ENCODE data around the gene SUSD4. TPM values are rescaled to one million over a fixed set of nuclear protein-coding genes. Genes with fewer than 3 reads are reported as not detected.

The SUSD4 gene
- total and polyA plus RNA-seq, 2 experiments from 2014 or later: 5.6 to 8.3 TPM

GRCh38 chr1:223240122-223240521 is 123.9 kb downstream of the SUSD4 start:
- H3K4me2 ChIP-seq: no peak overlapping the region
- H3K4me1 ChIP-seq (ENCODE audit: insufficient read depth): no peaks in the 10 kb centered on the region
- H3K9me2 ChIP-seq (replicated peaks; ENCODE audit: insufficient read depth): no peaks in the 10 kb centered on the region
- DNase-seq (ENCODE audit: low spot score): no peak
- H3K9me3 ChIP-seq (ENCODE audit: low read depth): no peaks in the 10 kb centered on the region
- WGBS (ENCODE audit: low lambda C conversion rate, missing lambda C conversion rate): 73% methylated on average over 2 of the region's 2 CpGs
- H3K36me3 ChIP-seq (replicated peaks; ENCODE audit: insufficient read depth, low read depth): no peaks in the 10 kb centered on the region
- H3K4me3 ChIP-seq: no peak overlapping the region
- TF ChIP-seq EZH2 (IDR thresholded peaks at IDR 0.05; ENCODE audit: borderline replicate concordance): no peak
- TF ChIP-seq CTCF (IDR thresholded peaks at IDR 0.05; ENCODE audit: poor library complexity): no peak
- no peaks in the 10 kb centered on the region for H3K79me2 ChIP-seq
- no peak overlapping the region for H2AFZ ChIP-seq
- H3K27me3 ChIP-seq: no peaks in the 10 kb centered on the region
- H3K27ac ChIP-seq: no peak overlapping the region
- no peaks in the 10 kb centered on the region for H4K20me1 ChIP-seq (ENCODE audit: insufficient read depth, poor library complexity, severe bottlenecking)

GRCh38 chr1:223235091-223235490 is 128.9 kb downstream of the SUSD4 start:
- WGBS (ENCODE audit: low lambda C conversion rate, missing lambda C conversion rate): 98% methylated on average over 3 of the region's 3 CpGs

GRCh38 chr1:223234534-223234933 is 129.4 kb downstream of the SUSD4 start:
- Histone ChIP-seq H4K20me1 (ENCODE audit: insufficient read depth, poor library complexity, severe bottlenecking) (no peaks in the 10 kb centered on the region), H2AFZ (no peak overlapping the region), H3K4me1 (ENCODE audit: insufficient read depth) (peaks cover 5% of the 10 kb centered on the region), H3K4me3 (no peak overlapping the region), H3K27ac (no peak overlapping the region), H3K27me3 (no peaks in the 10 kb centered on the region), H3K9me2 (replicated peaks; ENCODE audit: insufficient read depth) (no peaks in the 10 kb centered on the region), H3K9me3 (ENCODE audit: low read depth) (no peaks in the 10 kb centered on the region), H3K4me2 (no peak overlapping the region), H3K79me2 (no peaks in the 10 kb centered on the region), H3K36me3 (replicated peaks; ENCODE audit: insufficient read depth, low read depth) (no peaks in the 10 kb centered on the region)
- WGBS (ENCODE audit: low lambda C conversion rate, missing lambda C conversion rate): 87% methylated on average over 5 of the region's 5 CpGs
- TF ChIP-seq CTCF (IDR thresholded peaks at IDR 0.05; ENCODE audit: poor library complexity): no peak
- TF ChIP-seq EZH2 (IDR thresholded peaks at IDR 0.05; ENCODE audit: borderline replicate concordance): no peak
- no peak for TF ChIP-seq EZH2phosphoT487 (IDR thresholded peaks at IDR 0.05; ENCODE audit: low read depth, severe bottlenecking, unreplicated experiment)
- no peak for DNase-seq (ENCODE audit: low spot score)

More at GRCh38 chr1:223235091-223235490, 128.9 kb downstream of the SUSD4 start:
- DNase-seq (ENCODE audit: low spot score): no peak
- H4K20me1 ChIP-seq (ENCODE audit: insufficient read depth, poor library complexity, severe bottlenecking): no peaks in the 10 kb centered on the region
- H3K9me3 ChIP-seq (ENCODE audit: low read depth): no peaks in the 10 kb centered on the region
- H3K4me1 ChIP-seq (ENCODE audit: insufficient read depth): peaks cover 5% of the 10 kb centered on the region
- H3K27me3 ChIP-seq: no peaks in the 10 kb centered on the region
- no peak overlapping the region for H3K4me3 ChIP-seq
- no peaks in the 10 kb centered on the region for H3K79me2 ChIP-seq
- no peak overlapping the region for H3K4me2 ChIP-seq
- no peak overlapping the region for H3K27ac ChIP-seq
- TF ChIP-seq CTCF (IDR thresholded peaks at IDR 0.05; ENCODE audit: poor library complexity) (no peak), EZH2 (IDR thresholded peaks at IDR 0.05; ENCODE audit: borderline replicate concordance) (no peak), EZH2phosphoT487 (IDR thresholded peaks at IDR 0.05; ENCODE audit: low read depth, severe bottlenecking, unreplicated experiment) (no peak)
- H3K36me3 ChIP-seq (replicated peaks; ENCODE audit: insufficient read depth, low read depth): no peaks in the 10 kb centered on the region
- H3K9me2 ChIP-seq (replicated peaks; ENCODE audit: insufficient read depth): no peaks in the 10 kb centered on the region
- H2AFZ ChIP-seq: no peak overlapping the region

GRCh38 chr1:223234170-223234514 is 129.8 kb downstream of the SUSD4 start:
- H3K27ac ChIP-seq: peak overlapping the region; percentile 69
- no peak for TF ChIP-seq EZH2 (IDR thresholded peaks at IDR 0.05; ENCODE audit: borderline replicate concordance)
- no peak for TF ChIP-seq CTCF (IDR thresholded peaks at IDR 0.05; ENCODE audit: poor library complexity)
- no peak for TF ChIP-seq EZH2phosphoT487 (IDR thresholded peaks at IDR 0.05; ENCODE audit: low read depth, severe bottlenecking, unreplicated experiment)
- H3K4me2 ChIP-seq: no peak overlapping the region

More at GRCh38 chr1:223234170-223234514, 129.8 kb downstream of the SUSD4 start:
- H3K4me3 ChIP-seq: no peak overlapping the region
- DNase-seq (ENCODE audit: low spot score): no peak
- no peaks in the 10 kb centered on the region for H4K20me1 ChIP-seq (ENCODE audit: insufficient read depth, poor library complexity, severe bottlenecking)
- H3K9me2 ChIP-seq (replicated peaks; ENCODE audit: insufficient read depth): no peaks in the 10 kb centered on the region
- H3K36me3 ChIP-seq (replicated peaks; ENCODE audit: insufficient read depth, low read depth): no peaks in the 10 kb centered on the region
- H3K79me2 ChIP-seq: no peaks in the 10 kb centered on the region
- no peak overlapping the region for H2AFZ ChIP-seq
- H3K4me1 ChIP-seq (ENCODE audit: insufficient read depth): peaks cover 5% of the 10 kb centered on the region
- H3K27me3 ChIP-seq: no peaks in the 10 kb centered on the region
- WGBS (ENCODE audit: low lambda C conversion rate, missing lambda C conversion rate): 86% methylated on average over 1 of the region's 1 CpG
- no peaks in the 10 kb centered on the region for H3K9me3 ChIP-seq (ENCODE audit: low read depth)

Measured in hepatocyte (in vitro differentiated cells).